HEK293T (cell line): ENCODE data around the gene OR8D4.

ENCODE experiments used
- ARNT ChIP-seq: fragments of 450-650 bp; IDR thresholded peaks from 2 replicates; pipeline ENCODE4 v1.6.1; 2017; ENCODE audit warnings: mild to moderate bottlenecking
- BHLHE40 ChIP-seq: fragments of 450-650 bp; IDR thresholded peaks from 2 replicates; pipeline ENCODE4 v1.6.1; 2016; ENCODE audit warnings: mild to moderate bottlenecking, moderate library complexity, borderline replicate concordance
- CTBP1 ChIP-seq: fragments of 450-650 bp; IDR thresholded peaks from 2 replicates; pipeline ENCODE4 v1.6.1; 2016; ENCODE audit warnings: borderline replicate concordance
- ELF4 ChIP-seq: fragments of 450-650 bp; IDR thresholded peaks from 2 replicates; pipeline ENCODE4 v1.6.1; 2017; ENCODE audit warnings: antibody characterized with exemption
- FOXA1 ChIP-seq: fragments of 450-650 bp; IDR thresholded peaks from 2 replicates; pipeline ENCODE4 v1.6.1; 2016; ENCODE audit warnings: mild to moderate bottlenecking
- FOXK2 ChIP-seq: fragments of 450-650 bp; IDR thresholded peaks from 2 replicates; pipeline ENCODE4 v1.6.1; 2016; ENCODE audit warnings: mild to moderate bottlenecking
- FOXM1 ChIP-seq: fragments of 450-650 bp; IDR thresholded peaks from 2 replicates; pipeline ENCODE4 v1.6.1; 2017; ENCODE audit warnings: mild to moderate bottlenecking, borderline replicate concordance
- L3MBTL2 ChIP-seq: fragments of 450-650 bp; conservative IDR thresholded peaks from 2 replicates; pipeline ENCODE4 v1.6.1; 2016; ENCODE audit warnings: mild to moderate bottlenecking
- NFRKB ChIP-seq: fragments of 450-650 bp; IDR thresholded peaks from 2 replicates; pipeline ENCODE4 v1.6.1; 2016; ENCODE audit warnings: mild to moderate bottlenecking, moderate library complexity
- SP1 ChIP-seq: fragments of 450-650 bp; IDR thresholded peaks from 2 replicates; pipeline ENCODE4 v1.6.1; 2017
- SUZ12 ChIP-seq: fragments of 450-650 bp; IDR thresholded peaks from 2 replicates; pipeline ENCODE4 v1.6.1; 2016; ENCODE audit warnings: mild to moderate bottlenecking
- TARDBP ChIP-seq: fragments of 450-650 bp; IDR thresholded peaks from 2 replicates; pipeline ENCODE4 v1.6.1; 2016
- TF ChIP-seq, protein P1 (sequence below): fragments of 450-650 bp; IDR thresholded peaks from 2 replicates; pipeline ENCODE4 v1.6.1; 2016

- TF ChIP-seq FOXM1 = no peak
- TF ChIP-seq TARDBP = no peak
- no peak for TF ChIP-seq FOXA1
- no peak for TF ChIP-seq L3MBTL2
- no peak for TF ChIP-seq SUZ12
- no peak for TF ChIP-seq BHLHE40
- TF ChIP-seq NFRKB = no peak
- TF ChIP-seq, protein P1, sequence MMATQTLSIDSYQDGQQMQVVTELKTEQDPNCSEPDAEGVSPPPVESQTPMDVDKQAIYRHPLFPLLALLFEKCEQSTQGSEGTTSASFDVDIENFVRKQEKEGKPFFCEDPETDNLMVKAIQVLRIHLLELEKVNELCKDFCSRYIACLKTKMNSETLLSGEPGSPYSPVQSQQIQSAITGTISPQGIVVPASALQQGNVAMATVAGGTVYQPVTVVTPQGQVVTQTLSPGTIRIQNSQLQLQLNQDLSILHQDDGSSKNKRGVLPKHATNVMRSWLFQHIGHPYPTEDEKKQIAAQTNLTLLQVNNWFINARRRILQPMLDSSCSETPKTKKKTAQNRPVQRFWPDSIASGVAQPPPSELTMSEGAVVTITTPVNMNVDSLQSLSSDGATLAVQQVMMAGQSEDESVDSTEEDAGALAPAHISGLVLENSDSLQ = no peak
- no peak for TF ChIP-seq SP1
- no peak for TF ChIP-seq ARNT
- TF ChIP-seq CTBP1 = no peak
- TF ChIP-seq ELF4 = no peak
- no peak for TF ChIP-seq FOXK2
Measured at GRCh38 chr11:123942413-123942812, 40.4 kb downstream of the OR8D4 start.
